HCT116 (cell line): Measurements from ENCODE around the gene KLK13.

Source experiments
- ATF3 ChIP-seq: IDR thresholded peaks from 2 replicates; pipeline ENCODE4 v1.6.1; 2012
- CEBPB ChIP-seq: IDR thresholded peaks from 2 replicates; pipeline ENCODE4 v1.6.1; 2012; ENCODE audit warnings: low read depth
- CTCF ChIP-seq, 3 experiments: fragments of 200-600 bp in 1 of 3; sonication (generic) in 1 of 3; IDR thresholded peaks in 2 of 3; conservative IDR thresholded peaks in 1 of 3; 2 replicates each; pipeline ENCODE4 v1.5.1; 2012 to 2017; ENCODE audit warnings: low read depth in 2 of 3, low read length in 2 of 3, antibody characterized with exemption in 1 of 3, borderline replicate concordance in 1 of 3, control low read depth in 1 of 3, mild to moderate bottlenecking in 1 of 3, mixed read lengths in 1 of 3, mixed run types in 1 of 3, moderate library complexity in 1 of 3; ENCODE audit not compliant: insufficient read depth in 1 of 3
- ELF1 ChIP-seq: IDR thresholded peaks from 2 replicates; pipeline ENCODE4 v1.6.1; 2012; ENCODE audit warnings: low read depth, borderline replicate concordance
- EZH2 ChIP-seq: fragments of 200-600 bp; sonication (generic); IDR thresholded peaks from 2 replicates; pipeline ENCODE4 v1.6.1; 2017; ENCODE audit warnings: antibody characterized with exemption, mixed run types
- EZH2phosphoT487 ChIP-seq: fragments of 200-600 bp; IDR thresholded peaks from 2 replicates; pipeline ENCODE4 v1.6.1; 2018; ENCODE audit warnings: antibody characterized with exemption, borderline replicate concordance
- JUND ChIP-seq: IDR thresholded peaks from 2 replicates; pipeline ENCODE4 v1.6.1; 2012
- POLR2A ChIP-seq: IDR thresholded peaks from 2 replicates; pipeline ENCODE4 v1.7.0; 2011; ENCODE audit warnings: borderline replicate concordance; ENCODE audit not compliant: insufficient read depth, insufficient read length; ENCODE audit errors: extremely low read depth
- POLR2AphosphoS5 ChIP-seq: IDR thresholded peaks from 2 replicates; pipeline ENCODE4 v1.6.1; 2011; ENCODE audit warnings: mild to moderate bottlenecking, low read depth, low read length, moderate library complexity
- RAD21 ChIP-seq: IDR thresholded peaks from 2 replicates; pipeline ENCODE4 v1.6.1; 2012; ENCODE audit warnings: low read depth, mild to moderate bottlenecking
- REST ChIP-seq: IDR thresholded peaks from 2 replicates; pipeline ENCODE4 v1.6.1; 2012; ENCODE audit warnings: low read depth
- SP1 ChIP-seq: IDR thresholded peaks from 2 replicates; pipeline ENCODE4 v1.6.1; 2012; ENCODE audit warnings: low read depth
- TCF7L2 ChIP-seq: IDR thresholded peaks from 2 replicates; pipeline ENCODE4 v1.7.0; 2011; ENCODE audit warnings: borderline replicate concordance, inconsistent platforms; ENCODE audit not compliant: insufficient read depth, insufficient read length; ENCODE audit errors: extremely low read depth
- ZBTB33 ChIP-seq: IDR thresholded peaks from 2 replicates; pipeline ENCODE4 v1.6.1; 2011; ENCODE audit warnings: mild to moderate bottlenecking, low read length, moderate library complexity; ENCODE audit not compliant: insufficient replicate concordance; ENCODE audit errors: extremely low read depth

GRCh38 chr19:51114087-51114729 lies 49.3 kb upstream of the KLK13 start:
- TF ChIP-seq CTCF (IDR thresholded peaks at IDR 0.05 in 2 of 3, conservative IDR thresholded peaks at IDR 0.05 in 1 of 3; ENCODE audit: borderline replicate concordance in 1 of 3, insufficient read depth in 1 of 3, low read depth in 2 of 3, low read length in 2 of 3): no peak
- TF ChIP-seq POLR2AphosphoS5: no peak
- no peak for TF ChIP-seq ELF1
- TF ChIP-seq SP1: no peak
- no peak for TF ChIP-seq ATF3
- TF ChIP-seq POLR2A: no peak
- TF ChIP-seq REST: no peak
- TF ChIP-seq CEBPB: no peak
- no peak for TF ChIP-seq EZH2phosphoT487
- no peak for TF ChIP-seq TCF7L2
- no peak for TF ChIP-seq ZBTB33
- no peak for TF ChIP-seq JUND
- no peak for TF ChIP-seq RAD21
- TF ChIP-seq EZH2: no peak
